WTC11 (cell line): Measurements from ENCODE around the gene PRSS27. TPM values are rescaled to one million over a fixed set of nuclear protein-coding genes. Genes with fewer than 3 reads are reported as not detected.

ENCODE experiments used
- ATAC-seq: fragments of 200-7000 bp; cut with Tn5 transposase; 2 replicates; pipeline ENCODE4 v1.10.0; 2021; ENCODE audit warnings: mild to moderate bottlenecking, moderate library complexity
- CTCF ChIA-PET: fragments of 300-600 bp; sonication (Branson Sonifier 250); formaldehyde crosslinking; loops from one replicate; lab custom pipeline; 2021; ENCODE audit warnings: antibody characterized with exemption; lab: Charles Lee
- POLR2A ChIA-PET: fragments of 350-600 bp; sonication (Branson Sonifier 250); formaldehyde crosslinking; loops from one replicate; lab custom pipeline; 2021; ENCODE audit warnings: antibody characterized with exemption; lab: Charles Lee
- DNase-seq: peaks from one replicate; pipeline ENCODE4 v3.0.0; 2021; ENCODE audit warnings: low spot score
- H3K27ac Mint-ChIP-seq: 2 replicates; pipeline ENCODE4 v1.8.0; 2021; ENCODE audit warnings: mixed read lengths
- H3K27me3 Mint-ChIP-seq: 2 replicates; pipeline ENCODE4 v1.8.0; 2021; ENCODE audit warnings: low read depth, mild to moderate bottlenecking, moderate library complexity, mixed read lengths
- H3K36me3 Mint-ChIP-seq: 2 replicates; pipeline ENCODE4 v1.8.0; 2021; ENCODE audit warnings: mixed read lengths
- H3K4me1 Mint-ChIP-seq: 2 replicates; pipeline ENCODE4 v1.8.0; 2022; ENCODE audit warnings: mixed read lengths
- H3K4me3 Mint-ChIP-seq: 2 replicates; pipeline ENCODE4 v1.8.0; 2021; ENCODE audit warnings: mild to moderate bottlenecking, moderate library complexity, mixed read lengths
- H3K9me3 Mint-ChIP-seq: 2 replicates; pipeline ENCODE4 v1.8.0; 2021; ENCODE audit warnings: mixed read lengths
- ATF2 ChIP-seq: sonication (generic); formaldehyde crosslinking; IDR thresholded peaks from 2 replicates; pipeline ENCODE4 v1.8.1; 2022; ENCODE audit warnings: low read depth, missing genetic modification reagents, borderline replicate concordance
- EMX1 ChIP-seq: fragments of 250-450 bp; sonication (Bioruptor Pico); IDR thresholded peaks from 2 replicates; pipeline ENCODE4 v1.8.0; 2021; ENCODE audit warnings: mild to moderate bottlenecking
- ESRRA ChIP-seq: sonication (generic); formaldehyde crosslinking; IDR thresholded peaks from 2 replicates; pipeline ENCODE4 v1.8.1; 2022; ENCODE audit warnings: mild to moderate bottlenecking, missing genetic modification reagents, borderline replicate concordance
- JAZF1 ChIP-seq: fragments of 250-450 bp; sonication (Bioruptor Pico); IDR thresholded peaks from 2 replicates; pipeline ENCODE4 v1.9.0; 2021; ENCODE audit warnings: moderate library complexity, mild to moderate bottlenecking, inconsistent platforms
- JUN ChIP-seq: sonication (generic); formaldehyde crosslinking; IDR thresholded peaks from 2 replicates; pipeline ENCODE4 v1.8.0; 2023; ENCODE audit warnings: mild to moderate bottlenecking, missing genetic modification reagents
- NR1H2 ChIP-seq: sonication (generic); formaldehyde crosslinking; IDR thresholded peaks from 2 replicates; pipeline ENCODE4 v1.9.0; 2021; ENCODE audit warnings: mild to moderate bottlenecking, moderate library complexity, missing genetic modification reagents
- NR2C2 ChIP-seq: sonication (generic); formaldehyde crosslinking; IDR thresholded peaks from 2 replicates; pipeline ENCODE4 v1.8.0; 2022; ENCODE audit warnings: mild to moderate bottlenecking, missing genetic modification reagents
- OVOL2 ChIP-seq: fragments of 250-450 bp; sonication (Bioruptor Pico); IDR thresholded peaks from 2 replicates; pipeline ENCODE4 v1.9.0; 2021; ENCODE audit warnings: mild to moderate bottlenecking, borderline replicate concordance
- PRRX2 ChIP-seq: fragments of 250-450 bp; sonication (Bioruptor Pico); IDR thresholded peaks from 2 replicates; pipeline ENCODE4 v1.8.0; 2021; ENCODE audit warnings: mild to moderate bottlenecking
- RORB ChIP-seq: fragments of 250-450 bp; sonication (Bioruptor Pico); IDR thresholded peaks from 2 replicates; pipeline ENCODE4 v1.9.0; 2021; ENCODE audit warnings: mild to moderate bottlenecking
- ZNF121 ChIP-seq: sonication (generic); formaldehyde crosslinking; IDR thresholded peaks from 2 replicates; pipeline ENCODE4 v1.8.0; 2023; ENCODE audit warnings: missing genetic modification reagents
- total RNA-seq: library from RNA; stranded (reverse); gene quantifications from 3 replicates; pipeline ENCODE4 v1.2.3, GENCODE V29; 2021
- TF ChIP-seq, protein P1 (sequence below): sonication (generic); formaldehyde crosslinking; conservative IDR thresholded peaks from 2 replicates; pipeline ENCODE4 v1.8.1; 2023; ENCODE audit warnings: mild to moderate bottlenecking, low read depth, missing genetic modification reagents, moderate library complexity
- TF ChIP-seq, protein P2 (sequence below): sonication (generic); formaldehyde crosslinking; IDR thresholded peaks from 2 replicates; pipeline ENCODE4 v1.8.1; 2023; ENCODE audit warnings: mild to moderate bottlenecking, missing genetic modification reagents, moderate library complexity
- TF ChIP-seq, protein P3 (sequence below): sonication (generic); formaldehyde crosslinking; IDR thresholded peaks from 2 replicates; pipeline ENCODE4 v1.8.1; 2023; ENCODE audit warnings: mild to moderate bottlenecking, missing genetic modification reagents
- TF ChIP-seq, protein P4 (sequence below): sonication (generic); formaldehyde crosslinking; IDR thresholded peaks from 2 replicates; pipeline ENCODE4 v1.8.1; 2022; ENCODE audit warnings: mild to moderate bottlenecking, missing genetic modification reagents, moderate library complexity, borderline replicate concordance
- TF ChIP-seq, protein P5 (sequence below): fragments of 250-450 bp; sonication (Bioruptor Pico); IDR thresholded peaks from 2 replicates; pipeline ENCODE4 v1.9.0; 2021; ENCODE audit warnings: moderate library complexity, mild to moderate bottlenecking, inconsistent platforms, borderline replicate concordance

The PRSS27 gene
- total RNA-seq, 1 experiment from 2014 or later: 5.1 TPM

GRCh38 chr16:2737238-2737605, 17.2 kb upstream of the PRSS27 start (continued):
- TF ChIP-seq, protein P1, sequence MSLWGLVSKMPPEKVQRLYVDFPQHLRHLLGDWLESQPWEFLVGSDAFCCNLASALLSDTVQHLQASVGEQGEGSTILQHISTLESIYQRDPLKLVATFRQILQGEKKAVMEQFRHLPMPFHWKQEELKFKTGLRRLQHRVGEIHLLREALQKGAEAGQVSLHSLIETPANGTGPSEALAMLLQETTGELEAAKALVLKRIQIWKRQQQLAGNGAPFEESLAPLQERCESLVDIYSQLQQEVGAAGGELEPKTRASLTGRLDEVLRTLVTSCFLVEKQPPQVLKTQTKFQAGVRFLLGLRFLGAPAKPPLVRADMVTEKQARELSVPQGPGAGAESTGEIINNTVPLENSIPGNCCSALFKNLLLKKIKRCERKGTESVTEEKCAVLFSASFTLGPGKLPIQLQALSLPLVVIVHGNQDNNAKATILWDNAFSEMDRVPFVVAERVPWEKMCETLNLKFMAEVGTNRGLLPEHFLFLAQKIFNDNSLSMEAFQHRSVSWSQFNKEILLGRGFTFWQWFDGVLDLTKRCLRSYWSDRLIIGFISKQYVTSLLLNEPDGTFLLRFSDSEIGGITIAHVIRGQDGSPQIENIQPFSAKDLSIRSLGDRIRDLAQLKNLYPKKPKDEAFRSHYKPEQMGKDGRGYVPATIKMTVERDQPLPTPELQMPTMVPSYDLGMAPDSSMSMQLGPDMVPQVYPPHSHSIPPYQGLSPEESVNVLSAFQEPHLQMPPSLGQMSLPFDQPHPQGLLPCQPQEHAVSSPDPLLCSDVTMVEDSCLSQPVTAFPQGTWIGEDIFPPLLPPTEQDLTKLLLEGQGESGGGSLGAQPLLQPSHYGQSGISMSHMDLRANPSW (CRISPR knock-in tag): no peak
- TF ChIP-seq ESRRA (CRISPR knock-in tag) (no peak), ZNF121 (no peak), NR2C2 (CRISPR knock-in tag) (no peak), RORB (no peak)
- TF ChIP-seq, protein P2, sequence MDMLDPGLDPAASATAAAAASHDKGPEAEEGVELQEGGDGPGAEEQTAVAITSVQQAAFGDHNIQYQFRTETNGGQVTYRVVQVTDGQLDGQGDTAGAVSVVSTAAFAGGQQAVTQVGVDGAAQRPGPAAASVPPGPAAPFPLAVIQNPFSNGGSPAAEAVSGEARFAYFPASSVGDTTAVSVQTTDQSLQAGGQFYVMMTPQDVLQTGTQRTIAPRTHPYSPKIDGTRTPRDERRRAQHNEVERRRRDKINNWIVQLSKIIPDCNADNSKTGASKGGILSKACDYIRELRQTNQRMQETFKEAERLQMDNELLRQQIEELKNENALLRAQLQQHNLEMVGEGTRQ (CRISPR knock-in tag): no peak

GRCh38 chr16:2736476-2737237, 16.6 kb upstream of the PRSS27 start:
- CTCF ChIA-PET: interaction anchor here (0.6 to 1.1 kb wide), 3 partner anchors 16 to 103 kb away, joined by 3 read pairs; partner anchors contain the start of gene SRRM2
- DNase-seq (no peak), ATAC-seq (no peak)
- Mint-ChIP-seq H3K4me1 (no peaks in the 10 kb centered on the region), H3K9me3 (no peaks in the 10 kb centered on the region)
- TF ChIP-seq, protein P3, sequence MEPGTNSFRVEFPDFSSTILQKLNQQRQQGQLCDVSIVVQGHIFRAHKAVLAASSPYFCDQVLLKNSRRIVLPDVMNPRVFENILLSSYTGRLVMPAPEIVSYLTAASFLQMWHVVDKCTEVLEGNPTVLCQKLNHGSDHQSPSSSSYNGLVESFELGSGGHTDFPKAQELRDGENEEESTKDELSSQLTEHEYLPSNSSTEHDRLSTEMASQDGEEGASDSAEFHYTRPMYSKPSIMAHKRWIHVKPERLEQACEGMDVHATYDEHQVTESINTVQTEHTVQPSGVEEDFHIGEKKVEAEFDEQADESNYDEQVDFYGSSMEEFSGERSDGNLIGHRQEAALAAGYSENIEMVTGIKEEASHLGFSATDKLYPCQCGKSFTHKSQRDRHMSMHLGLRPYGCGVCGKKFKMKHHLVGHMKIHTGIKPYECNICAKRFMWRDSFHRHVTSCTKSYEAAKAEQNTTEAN (CRISPR knock-in tag): no peak
- TF ChIP-seq, protein P4, sequence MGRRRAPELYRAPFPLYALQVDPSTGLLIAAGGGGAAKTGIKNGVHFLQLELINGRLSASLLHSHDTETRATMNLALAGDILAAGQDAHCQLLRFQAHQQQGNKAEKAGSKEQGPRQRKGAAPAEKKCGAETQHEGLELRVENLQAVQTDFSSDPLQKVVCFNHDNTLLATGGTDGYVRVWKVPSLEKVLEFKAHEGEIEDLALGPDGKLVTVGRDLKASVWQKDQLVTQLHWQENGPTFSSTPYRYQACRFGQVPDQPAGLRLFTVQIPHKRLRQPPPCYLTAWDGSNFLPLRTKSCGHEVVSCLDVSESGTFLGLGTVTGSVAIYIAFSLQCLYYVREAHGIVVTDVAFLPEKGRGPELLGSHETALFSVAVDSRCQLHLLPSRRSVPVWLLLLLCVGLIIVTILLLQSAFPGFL (CRISPR knock-in tag): no peak
- TF ChIP-seq JAZF1 (no peak), ATF2 (CRISPR knock-in tag) (no peak), OVOL2 (CRISPR knock-in tag) (no peak), JUN (CRISPR knock-in tag) (no peak), NR1H2 (CRISPR knock-in tag) (no peak), PRRX2 (no peak), EMX1 (no peak)
- TF ChIP-seq, protein P5, sequence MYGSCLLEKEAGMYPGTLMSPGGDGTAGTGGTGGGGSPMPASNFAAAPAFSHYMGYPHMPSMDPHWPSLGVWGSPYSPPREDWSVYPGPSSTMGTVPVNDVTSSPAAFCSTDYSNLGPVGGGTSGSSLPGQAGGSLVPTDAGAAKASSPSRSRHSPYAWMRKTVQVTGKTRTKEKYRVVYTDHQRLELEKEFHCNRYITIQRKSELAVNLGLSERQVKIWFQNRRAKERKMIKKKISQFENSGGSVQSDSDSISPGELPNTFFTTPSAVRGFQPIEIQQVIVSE (CRISPR knock-in tag): no peak
- TF ChIP-seq, all 79 proteins: peak for 0
- Mint-ChIP-seq H3K4me3 (no peak overlapping the region), H3K36me3 (no peaks in the 10 kb centered on the region), H3K27ac (no peak overlapping the region), H3K27me3 (peaks cover 7% of the 10 kb centered on the region)
- POLR2A ChIA-PET: interaction anchor here (0.6 to 1.5 kb wide), 2 partner anchors 15 to 16 kb away, joined by 3 read pairs; partner anchors contain the start of gene SRRM2
